Stimulated activated CD8-positive, alpha-beta memory T cell treated with anti-CD3 and anti-CD28 coated beads, Interleukin-4, amount 100 ng/mL, for 24 hours (primary cell): ENCODE measurements around the gene CTIF.

Experiments used
- DNase-seq: peaks from one replicate; pipeline ENCODE4 v3.0.0-alpha.2; 2020; ENCODE audit warnings: low read depth

The CTIF gene

DNA sequence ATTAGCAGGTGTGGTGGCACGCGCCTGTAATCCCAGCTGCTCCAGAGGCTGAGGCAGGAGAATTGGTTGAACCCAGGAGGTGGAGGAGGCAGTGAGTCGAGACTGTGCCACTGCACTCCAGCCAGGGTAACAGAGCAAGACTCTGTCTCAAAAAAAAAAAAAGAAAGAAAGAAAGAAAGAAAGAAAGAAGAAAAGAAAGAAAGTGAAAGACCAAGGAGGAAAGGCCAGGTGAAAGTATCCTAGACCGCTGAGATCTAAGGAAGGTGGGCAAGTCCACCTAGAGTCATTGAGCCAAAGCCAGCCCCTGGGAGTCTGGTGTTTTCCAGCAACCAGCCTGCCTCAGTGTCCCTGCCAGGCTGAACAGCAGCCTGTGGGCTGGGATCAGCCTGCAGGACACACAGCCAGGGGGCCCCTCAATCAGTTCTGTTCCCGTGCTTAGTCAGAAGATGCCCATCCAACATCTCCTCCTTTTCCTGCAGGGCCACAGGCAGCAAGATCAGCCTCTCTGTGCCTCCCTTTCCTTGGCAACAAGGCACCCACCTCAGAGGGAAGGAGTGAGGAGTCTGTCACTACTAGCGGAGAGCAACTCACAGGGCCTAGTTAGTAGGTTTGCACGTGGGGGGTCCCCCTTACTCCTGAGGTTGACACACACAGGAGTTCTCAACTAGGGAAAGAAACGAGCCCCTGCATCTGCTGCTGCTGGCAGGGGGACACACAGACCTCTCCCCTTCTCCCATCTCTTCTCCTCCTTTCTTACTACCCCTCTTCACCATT lies 347.9 kb downstream of the CTIF start:
- no peak for DNase-seq

DNA sequence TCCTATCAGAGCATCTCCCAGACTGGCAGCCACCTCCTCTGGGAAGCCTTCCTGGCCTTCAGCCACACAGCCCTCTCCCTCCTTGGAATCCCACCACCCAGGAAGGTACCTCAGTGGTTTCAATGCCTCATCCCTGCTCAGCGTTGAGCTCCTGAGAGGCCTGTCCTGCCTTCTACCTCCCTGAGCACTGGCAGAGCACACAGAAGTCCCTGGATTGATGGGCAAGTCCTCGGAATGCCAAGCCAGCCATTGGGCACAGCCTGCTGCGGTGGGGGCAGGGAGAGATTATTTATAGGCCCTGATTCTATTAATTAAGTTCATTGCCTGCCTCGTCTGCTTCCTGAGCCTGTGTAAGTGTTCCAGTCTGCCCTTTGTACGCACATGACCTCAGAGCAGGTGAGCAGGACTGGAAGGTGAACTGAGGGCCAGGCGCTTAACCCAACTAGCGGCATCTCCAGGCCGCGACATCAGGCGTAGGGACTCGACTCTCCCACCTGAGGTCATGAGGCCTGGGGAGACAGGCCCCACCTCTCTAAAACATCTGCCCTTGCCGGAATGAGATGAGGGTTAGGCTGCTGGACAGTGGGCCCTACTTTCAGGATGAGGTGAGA lies 348.6 kb downstream of the CTIF start:
- DNase-seq, result no peak

DNA sequence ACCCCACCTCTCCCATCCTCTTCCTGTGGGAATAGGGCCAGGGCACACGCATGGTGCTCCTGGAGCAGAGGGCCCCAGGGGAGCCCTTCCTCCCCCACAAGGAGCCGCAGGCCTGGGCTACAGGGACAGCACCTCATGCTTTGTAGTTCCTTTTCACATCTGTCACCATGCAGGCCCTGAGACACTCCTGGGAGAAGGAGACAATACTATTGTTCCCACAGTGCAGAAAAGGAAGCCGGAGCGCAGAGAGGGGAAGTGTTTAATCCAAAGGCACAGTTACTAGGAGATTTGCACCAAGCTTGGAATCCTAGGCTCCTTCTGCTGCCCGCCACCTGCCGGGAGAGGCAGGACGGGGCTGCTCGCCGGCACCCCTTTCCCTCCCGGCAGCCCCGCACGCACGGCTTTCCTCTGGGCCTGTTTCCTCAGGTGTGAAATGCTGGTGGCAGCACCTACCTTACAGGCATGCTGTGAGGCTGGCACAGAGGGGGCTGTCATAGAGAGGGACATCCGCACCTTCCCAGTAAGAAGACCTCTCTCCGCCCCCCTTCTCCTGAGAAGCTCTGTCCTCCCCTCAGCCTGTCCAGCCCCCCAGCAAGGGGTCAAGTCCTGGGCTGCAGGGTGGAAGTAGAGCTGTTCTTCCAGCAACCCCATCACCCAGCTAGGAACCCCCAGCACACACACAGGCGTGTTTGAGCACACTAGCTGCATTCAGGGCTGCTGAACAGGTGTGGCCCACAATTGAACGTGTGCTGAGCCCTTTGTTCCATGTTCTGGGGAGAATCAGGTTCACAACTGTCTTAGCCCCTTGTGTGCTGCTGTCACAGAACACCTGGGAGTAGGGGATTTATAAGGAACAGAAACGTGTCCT lies 349.3 kb downstream of the CTIF start:
- DNase-seq, result no peak

DNA sequence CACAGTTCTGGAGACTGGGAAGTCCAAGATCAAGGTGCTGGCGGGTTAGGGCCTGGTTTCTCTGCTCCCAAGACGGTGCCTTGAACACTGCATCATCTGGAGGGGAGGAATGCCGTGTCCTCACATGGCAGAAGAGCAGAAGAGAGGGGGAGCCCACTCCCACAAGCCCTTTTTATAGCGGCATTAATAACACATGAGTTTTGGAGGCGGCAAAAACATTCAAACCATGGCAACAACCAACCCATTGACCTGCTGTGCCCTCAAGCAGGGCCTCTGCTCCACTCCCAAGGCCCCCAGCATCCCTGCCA lies 349.9 kb downstream of the CTIF start:
- DNase-seq, result no peak

DNA sequence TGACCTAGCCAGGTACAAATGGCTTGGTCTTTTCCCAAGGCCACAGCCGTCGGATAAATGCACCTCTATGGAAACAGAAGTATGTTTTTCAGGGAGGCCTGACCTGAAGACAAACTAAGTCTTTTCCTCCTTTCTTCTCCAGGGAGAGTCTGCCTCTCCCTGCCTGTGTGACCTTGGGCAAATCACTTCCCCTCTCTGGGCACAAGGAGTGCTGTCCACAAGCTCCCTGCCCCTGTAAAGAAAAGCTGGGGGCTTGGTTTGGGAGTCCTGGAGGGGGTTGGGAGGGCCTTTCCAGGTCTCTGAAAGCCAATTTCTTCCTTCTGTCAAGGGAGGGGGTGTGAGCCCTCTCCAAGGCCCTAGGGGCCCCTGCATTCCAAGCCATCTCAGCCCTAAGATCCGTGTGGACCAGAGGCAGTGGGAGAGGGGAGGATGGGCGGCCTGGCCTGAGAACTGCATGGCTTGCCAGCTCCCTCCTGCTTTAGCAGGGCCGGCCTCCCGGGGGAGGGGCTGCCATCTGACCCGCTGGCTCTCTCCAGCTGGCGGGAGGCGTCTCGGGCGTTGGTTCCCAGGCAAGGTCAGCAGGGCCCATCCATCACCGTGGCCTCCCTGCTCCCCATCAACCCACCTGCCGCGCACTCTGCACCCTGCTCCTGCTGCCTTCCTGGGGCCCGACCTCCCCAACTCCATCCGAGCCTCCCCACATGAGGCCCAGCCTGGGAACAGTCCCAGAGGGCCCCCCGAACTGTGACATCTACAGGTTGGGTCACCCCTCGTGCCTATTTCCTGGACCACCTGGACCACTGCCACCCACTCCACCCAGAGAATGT lies 350.5 kb downstream of the CTIF start:
- DNase-seq, result no peak

DNA sequence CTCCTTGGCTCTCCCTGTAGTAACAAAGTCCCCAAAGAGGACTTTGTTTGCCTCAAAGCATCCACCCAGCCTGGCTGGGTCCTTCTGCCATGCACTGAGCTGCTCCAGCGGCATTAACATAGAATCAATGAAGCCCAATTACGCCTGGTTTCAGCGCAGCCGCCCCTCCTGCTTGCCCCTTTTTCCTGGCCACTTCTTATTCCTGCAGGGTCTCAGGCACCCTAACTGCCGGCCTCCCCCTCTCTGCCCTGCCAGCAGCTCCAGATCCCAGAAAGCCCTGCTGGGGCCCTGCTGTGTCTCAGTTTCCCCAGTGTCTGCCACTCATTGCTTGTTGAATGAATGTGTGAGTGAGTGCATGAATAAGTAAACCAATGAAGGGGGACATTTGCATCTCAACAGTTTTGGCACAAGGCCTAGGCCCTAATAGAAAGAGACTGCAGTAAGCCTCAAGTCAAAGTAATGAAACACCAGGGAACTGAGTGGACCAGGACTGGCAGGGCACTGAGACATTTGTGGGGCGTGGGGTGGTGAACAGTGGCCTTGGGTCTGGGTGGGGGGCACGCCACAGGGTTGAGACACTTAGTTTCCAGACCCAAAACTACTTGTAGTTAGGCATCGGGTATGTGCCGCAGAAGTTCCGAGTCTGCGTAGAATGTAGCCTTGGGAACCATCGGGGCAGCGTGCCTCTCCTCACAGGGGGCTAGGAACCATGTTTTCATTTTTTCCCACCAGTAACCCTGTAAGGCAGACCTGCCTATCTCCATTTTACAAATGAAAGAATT lies 351.3 kb downstream of the CTIF start:
- DNase-seq, result no peak

DNA sequence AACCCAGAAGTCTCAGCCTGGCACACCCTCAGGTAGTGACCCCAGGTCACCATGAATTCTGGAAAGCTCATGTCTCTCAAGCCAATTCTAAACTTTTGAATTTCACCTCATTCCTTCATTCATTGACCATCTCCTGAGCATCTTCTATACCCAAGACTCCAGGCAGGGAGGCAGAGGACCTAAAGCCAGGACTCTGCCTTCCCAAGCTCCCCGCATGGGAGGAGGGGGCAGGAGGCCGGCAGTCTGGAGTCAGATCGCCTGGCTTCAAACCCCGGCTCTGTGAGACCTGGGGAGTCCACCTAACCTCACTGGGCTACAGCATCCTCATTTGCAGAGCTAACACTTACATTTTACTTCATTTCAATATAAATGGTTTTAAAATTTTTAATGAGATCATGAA lies 352.9 kb downstream of the CTIF start:
- DNase-seq, result no peak

DNA sequence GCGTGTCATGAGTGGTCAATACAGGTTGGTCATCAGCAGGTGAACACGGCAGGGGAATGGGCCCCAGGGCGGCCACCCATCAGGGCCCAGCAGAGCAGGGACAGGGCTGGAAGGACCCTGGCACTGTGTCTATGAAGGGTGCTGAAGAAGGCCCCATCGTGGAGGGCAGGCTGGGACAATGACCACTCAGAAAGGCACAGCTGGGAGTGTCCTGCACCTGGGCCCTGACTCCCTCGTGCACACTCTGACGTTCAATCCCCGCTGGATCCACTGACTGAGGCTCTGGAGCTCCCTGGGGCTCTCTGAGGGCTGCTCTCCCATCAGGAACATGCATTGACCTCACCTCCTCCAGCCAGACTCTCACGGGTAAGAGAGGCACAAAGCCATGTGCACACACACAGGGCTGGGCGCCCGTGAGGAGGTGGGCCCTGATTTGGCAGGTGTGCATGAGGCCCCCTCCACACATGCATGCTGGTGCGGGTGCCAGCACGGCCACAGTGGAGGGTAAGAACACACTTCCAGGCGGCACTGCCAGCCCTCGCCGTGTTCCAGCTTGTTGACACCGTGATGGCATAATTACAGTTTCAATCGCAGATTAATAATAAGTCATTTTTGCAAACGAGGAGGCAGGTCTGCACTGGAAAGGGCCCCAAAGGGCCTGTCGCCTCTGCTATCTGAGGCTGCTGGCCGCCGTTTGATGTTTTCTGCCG lies 353.5 kb downstream of the CTIF start:
- no peak for DNase-seq

DNA sequence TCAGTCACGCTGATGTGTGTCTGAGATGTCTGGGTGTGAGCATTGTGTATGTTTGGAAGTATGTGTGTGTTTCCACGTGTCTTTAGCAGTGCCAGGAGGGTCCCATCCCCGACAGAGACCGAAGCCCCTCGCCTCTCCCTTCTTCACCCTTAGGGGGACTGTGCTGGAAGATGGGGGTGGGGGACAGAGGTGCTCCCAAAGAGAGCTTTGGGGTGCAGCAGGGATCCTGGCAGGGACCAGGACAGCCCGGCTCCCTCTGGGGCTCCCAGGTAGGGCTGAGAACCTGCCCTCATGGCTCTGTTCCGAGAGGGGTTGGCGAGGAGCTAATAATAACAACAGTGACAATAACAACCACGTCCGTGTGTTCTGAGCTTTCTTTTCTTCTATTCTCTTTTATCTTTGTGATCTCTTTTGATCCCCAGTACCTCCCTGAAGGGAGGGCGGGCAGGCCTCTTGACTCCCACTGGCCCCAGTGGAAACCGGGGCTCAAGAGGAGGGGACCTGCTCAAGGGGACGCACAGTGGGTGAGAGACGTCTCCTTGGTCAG lies 354.3 kb downstream of the CTIF start:
- DNase-seq, result no peak

DNA sequence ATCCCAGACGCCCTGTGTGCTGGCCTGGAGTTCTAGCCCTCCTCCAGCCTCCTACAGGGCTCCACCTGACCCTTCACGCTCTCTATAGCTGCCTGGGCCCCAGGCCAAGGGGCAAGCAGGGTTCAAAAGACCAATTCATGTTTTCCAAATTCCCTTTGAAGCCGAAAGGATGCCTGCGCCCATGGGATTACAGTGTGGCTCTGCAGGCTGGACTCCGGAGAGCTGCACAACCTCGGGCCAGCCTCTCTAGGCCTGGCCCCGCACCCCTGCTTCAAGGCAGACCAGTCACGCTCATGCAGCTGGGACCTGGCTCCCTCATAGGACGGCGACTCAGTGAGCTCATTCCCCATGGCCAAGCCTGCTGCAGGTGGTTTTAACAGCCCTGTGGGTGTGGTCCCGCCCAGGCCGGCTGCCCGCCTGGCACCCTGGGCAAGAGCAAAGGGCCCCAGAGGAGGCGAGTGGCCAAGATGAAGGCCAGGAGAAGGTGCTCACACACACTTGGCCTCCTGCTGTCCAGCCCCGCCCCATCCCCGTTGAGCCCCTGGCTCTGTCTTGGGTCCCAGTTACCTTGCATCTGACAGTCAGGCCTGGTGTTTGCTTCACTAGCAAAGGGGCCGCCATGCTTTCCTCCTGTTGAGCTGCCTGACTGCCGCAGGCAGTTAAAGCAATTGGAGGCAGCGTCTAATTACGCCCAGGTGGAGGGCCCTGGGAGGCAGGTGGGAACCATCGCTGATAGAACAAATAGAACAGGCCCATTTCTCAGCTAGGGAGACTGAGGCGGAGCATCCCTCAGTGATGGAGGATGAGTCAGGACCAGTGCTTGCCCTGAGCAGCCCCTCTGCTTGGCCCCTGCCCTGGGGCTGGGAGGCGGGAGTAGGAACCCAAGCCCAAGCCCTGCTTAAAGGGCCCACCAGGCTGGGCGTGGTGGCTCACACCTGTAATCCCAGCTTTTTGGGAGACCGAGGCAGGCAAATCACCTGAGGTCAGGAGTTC lies 355.1 kb downstream of the CTIF start:
- DNase-seq, result no peak

DNA sequence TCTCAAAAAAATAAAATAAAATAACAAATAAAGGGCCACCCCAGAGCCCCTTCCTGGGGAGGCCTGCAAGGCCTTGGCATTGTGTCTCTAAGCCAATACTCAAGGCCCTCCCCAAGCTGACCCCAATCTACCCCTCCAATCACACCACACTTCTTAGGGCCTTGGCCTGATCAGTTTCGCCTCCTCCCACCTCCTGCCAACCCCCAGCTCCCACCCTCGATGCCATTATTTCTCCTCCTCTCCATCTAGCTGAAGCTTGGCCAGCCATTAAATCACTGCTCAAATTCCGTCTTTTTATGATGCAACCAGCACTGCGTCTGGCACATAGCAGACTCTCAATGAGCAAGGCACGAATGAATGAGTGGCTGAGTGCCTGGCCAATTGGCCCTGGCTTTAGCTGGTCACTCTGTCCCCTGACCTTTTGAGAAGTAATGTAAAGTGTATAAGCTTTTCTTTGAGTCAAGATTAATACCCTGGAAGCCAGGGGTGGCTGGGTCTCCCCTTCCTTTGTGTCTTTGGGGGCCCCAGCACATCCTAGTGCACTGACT lies 356.0 kb downstream of the CTIF start:
- no peak for DNase-seq

DNA sequence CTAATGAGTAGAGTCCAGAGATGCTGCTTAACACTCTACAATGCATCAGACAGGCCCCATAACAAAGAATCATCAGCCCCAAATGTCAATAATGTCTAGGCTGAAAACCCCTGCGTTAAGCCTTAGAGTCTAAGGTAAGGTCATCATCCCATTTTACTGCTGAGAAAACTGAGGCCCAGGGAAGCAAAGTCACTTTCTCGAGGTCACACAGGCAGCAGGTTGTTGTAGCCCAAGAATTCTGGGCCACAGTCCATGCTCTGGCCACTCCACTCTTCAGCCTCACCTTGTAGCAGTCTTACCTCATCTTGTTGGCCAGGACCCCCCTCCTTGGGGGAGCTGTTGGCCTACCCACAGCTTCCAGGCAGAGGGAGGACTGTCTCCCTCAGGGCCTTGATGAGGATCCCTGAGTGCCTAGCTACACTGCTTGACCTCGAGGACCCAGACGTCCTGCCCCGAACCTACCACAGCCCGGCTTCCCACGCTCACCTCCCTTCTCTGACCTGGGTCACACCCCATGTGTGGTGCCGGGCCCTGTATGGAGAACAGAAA lies 357.6 kb downstream of the CTIF start:
- no peak for DNase-seq

DNA sequence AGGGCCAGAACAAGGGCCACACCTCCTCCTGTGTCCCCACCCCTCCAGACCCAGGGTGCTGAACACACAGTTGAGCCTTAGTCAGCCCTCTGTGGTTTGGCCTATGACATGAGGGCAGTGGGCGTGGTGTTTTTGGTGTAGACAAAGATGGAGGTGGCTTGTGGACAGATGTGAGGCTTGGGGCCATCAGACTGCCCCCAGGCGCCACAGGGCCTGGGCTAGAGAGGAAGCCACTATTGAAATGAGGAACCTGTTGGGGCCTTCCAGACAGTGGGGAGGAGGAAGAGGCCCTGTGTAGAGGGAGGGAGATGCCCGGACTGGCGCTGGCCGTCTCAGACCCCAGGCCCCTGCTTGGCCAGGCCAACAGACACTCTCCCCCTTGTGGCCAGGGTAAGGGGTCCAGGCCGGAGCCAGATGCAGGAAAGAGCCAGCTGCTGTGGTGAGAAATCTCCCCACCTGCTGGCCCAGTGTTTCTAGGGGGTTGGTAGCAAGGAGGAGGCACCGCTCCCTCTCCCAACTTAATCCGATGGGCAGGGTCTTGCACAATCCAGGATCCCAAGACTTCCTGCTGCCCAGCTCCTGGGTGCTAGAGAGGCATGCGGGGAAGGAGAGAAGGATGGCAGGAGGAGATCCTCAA lies 358.2 kb downstream of the CTIF start:
- no peak for DNase-seq

DNA sequence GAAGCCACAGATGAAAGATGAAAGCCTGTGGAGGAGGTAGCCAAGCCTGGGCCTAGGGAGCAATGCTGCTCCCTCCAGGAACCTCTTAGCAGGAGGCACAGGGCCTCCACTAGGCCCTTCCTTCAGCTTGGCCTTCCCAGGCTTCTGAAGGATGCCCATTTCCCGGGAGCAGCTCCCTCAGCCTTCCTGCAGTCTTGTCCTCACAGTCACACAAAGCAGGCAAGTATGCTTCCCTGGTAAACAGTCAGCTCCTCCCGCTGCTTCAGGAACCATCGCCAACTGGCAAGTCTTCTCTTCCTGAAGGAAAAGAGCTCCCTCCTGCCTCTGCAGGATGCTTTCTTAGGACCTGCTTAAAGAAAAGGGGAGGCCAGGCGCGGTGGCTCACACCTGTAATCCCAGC lies 358.7 kb downstream of the CTIF start:
- no peak for DNase-seq

DNA sequence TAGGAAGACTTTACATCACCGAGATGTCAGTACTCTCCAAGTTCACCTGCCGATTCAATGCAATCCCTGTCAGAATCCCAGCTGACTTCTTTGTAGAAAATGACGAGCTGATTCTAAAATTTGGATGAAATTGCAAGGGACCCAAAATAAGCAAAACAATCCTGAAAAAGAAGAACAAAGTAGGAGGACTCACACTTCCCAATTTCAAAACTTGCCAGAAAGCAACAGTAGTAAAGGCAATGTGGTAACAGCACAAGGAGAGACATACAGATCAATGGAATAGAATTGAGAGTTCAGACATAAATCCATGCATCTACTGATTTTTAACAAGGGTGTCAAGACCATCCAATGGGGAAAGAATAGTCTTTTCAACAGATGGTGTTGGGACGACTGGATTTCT lies 359.7 kb downstream of the CTIF start:
- no peak for DNase-seq

DNA sequence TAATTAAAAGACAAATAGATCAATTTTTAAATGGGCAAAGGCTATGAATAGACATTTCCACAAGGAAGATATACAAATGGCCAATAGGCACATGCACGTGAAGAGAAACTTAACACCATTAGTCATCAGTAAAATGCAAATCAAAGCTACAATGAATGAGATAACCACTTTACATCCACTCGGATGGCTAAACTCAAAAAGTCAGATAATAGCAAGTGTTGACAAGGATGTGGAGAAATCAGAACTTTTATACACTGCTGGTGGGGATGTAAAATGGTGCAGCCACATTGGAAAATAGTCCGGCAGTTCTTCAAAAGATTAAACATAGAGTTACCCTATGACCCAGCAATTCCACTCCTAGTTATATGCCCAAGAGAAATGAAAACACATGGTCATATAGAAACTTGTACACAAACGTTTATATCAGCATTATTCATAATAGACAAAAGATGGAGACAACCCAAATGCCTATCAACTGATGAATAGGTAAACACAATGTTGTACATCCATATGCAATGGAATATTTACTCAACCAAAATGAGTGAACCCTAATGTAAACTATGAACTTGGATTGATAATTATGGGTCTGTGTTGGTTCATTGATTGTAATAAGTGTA lies 360.8 kb downstream of the CTIF start:
- DNase-seq, result no peak

DNA sequence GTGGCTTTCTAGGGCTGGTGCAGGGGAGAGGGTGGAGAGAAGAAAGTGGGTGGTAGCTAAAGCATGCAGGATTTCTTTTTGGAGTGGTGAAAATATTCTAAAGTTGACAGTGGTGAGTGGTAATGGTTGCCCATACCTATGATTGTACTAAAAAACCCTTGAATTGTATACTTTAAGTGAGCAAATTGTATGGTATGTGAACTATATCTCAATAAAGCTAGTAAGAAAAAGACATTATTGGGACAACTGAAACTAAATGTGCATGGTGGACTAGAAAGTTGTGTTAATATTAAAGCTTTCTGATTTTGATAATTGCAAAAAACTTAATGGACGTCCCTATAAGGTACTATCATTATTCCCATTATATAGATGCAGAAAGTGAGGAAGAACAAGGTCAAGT lies 361.6 kb downstream of the CTIF start:
- no peak for DNase-seq
